GM19351 (cell line): Measurements from ENCODE around the gene SDK2.

Experiments used
- ATAC-seq: cut with Tn5 transposase; IDR thresholded peaks from one replicate; pipeline ENCODE4 v1.9.1; 2021; ENCODE audit warnings: mild to moderate bottlenecking, moderate library complexity; ENCODE audit not compliant: unreplicated experiment

SDK2 gene, protein sequence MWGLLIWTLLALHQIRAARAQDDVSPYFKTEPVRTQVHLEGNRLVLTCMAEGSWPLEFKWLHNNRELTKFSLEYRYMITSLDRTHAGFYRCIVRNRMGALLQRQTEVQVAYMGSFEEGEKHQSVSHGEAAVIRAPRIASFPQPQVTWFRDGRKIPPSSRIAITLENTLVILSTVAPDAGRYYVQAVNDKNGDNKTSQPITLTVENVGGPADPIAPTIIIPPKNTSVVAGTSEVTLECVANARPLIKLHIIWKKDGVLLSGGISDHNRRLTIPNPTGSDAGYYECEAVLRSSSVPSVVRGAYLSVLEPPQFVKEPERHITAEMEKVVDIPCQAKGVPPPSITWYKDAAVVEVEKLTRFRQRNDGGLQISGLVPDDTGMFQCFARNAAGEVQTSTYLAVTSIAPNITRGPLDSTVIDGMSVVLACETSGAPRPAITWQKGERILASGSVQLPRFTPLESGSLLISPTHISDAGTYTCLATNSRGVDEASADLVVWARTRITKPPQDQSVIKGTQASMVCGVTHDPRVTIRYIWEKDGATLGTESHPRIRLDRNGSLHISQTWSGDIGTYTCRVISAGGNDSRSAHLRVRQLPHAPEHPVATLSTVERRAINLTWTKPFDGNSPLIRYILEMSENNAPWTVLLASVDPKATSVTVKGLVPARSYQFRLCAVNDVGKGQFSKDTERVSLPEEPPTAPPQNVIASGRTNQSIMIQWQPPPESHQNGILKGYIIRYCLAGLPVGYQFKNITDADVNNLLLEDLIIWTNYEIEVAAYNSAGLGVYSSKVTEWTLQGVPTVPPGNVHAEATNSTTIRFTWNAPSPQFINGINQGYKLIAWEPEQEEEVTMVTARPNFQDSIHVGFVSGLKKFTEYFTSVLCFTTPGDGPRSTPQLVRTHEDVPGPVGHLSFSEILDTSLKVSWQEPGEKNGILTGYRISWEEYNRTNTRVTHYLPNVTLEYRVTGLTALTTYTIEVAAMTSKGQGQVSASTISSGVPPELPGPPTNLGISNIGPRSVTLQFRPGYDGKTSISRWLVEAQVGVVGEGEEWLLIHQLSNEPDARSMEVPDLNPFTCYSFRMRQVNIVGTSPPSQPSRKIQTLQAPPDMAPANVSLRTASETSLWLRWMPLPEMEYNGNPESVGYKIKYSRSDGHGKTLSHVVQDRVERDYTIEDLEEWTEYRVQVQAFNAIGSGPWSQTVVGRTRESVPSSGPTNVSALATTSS (N-terminal part only)

DNA sequence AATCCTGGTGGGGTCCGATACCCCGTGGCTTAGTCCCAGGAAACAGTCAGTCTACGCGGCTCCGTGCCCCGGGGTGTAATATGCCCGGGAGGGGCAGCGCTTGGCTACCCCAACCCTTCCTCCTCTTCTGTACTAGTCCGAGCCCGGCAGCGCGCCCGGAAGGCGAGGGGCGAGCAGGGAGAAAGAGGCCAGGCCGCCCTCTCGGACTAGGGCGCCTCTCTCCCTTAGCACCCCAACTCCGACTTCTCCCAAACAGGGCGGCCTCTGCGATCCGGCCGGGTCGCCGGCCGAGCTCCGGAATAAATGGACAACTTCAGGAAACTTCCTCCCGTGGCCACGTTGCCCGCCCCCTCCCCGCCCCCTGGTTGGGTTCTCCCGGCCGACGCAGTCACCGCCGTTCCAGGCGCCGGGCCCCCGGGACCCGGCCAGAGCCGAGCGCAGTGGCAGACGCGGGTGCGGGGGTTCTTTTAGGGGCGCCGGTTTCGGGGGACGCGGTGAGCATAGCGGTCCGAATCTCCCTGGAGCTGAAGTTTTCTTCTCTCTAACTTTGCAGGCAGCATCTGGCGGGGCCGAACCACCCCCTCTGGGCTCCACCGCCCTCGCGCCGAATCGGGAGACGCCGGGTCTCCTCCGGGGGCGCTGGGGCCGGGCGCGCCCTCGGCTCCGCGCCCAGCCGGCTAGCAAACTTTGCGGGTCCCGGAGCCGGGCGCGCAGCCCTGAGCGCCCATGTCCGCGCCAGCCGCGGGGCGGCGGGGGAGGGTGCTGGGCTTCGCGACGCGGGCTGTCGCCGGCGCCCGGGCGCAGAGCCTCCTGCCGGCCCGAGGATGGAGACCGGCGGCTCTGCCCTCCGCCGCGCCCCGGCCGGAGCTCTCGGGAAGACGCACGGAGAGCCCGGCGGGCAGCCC lies at the start of gene SDK2:
Gene SDK2 (minus strand): TSS at position 301 of the 905 bp plus-strand sequence. CDS start 357 bp downstream, outside the sequence.
- ATAC-seq: no peak

DNA sequence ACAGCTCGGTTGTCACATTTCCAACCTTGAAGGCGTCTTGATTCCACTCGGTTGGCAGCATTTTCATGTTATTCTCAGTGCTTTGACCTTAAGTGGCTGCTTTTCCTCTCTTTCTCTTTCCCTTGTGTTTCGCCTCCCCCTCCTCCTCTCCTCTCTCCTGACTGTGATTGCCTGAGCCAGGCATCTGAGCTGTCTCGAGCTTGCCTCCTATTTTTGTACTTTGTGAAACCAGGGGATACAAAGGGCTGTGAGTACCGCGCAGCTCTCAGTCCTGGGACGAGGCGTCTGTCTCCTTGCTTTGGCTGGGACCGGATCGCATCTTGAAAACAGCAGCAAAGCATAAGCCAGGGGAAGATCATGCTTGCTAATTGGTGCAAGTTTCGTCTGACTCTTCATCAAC lies 48.8 kb upstream of the SDK2 start:
- ATAC-seq: no peak

DNA sequence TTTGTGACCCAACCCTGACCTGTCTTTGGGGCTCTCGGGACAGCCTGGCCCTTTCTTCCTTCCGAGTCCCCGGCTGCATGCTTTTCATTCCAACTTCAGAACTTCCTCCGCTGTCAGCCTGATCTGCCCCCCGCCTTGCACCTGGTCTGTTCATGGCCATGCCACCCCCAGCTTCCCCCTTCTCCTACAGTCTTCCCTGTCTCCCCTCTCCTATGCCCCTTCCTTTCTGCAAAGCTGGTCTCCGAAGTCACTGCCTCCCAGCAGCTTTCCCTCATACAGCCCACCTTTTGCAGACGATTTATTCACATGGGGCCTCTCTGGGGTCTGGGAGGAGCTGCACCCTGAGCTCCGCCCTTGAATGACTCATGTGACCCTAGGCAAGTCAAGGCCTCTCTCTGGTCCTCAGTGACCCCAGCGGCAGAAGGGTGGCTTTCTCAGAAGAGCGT lies 47.1 kb upstream of the SDK2 start:
- no peak for ATAC-seq

DNA sequence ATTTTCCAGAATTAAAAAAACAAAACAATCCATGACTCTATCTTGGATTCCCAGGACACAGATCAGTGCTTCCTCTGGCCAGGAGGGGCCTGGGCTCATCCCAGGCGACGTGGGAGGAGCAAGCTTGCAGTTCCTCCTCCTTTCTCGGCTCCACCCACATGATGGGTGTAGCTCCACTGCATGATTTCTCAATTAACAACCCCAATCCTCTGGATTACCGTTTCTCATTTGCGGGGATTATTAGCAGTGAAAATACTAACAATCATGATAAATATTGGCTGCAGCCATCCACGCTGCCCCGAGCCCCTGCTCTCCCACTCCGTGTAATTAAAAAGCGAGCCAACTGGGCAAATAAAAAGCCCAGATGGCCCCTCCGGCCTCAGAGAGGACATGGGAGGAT lies 46.4 kb upstream of the SDK2 start:
- ATAC-seq: no peak

DNA sequence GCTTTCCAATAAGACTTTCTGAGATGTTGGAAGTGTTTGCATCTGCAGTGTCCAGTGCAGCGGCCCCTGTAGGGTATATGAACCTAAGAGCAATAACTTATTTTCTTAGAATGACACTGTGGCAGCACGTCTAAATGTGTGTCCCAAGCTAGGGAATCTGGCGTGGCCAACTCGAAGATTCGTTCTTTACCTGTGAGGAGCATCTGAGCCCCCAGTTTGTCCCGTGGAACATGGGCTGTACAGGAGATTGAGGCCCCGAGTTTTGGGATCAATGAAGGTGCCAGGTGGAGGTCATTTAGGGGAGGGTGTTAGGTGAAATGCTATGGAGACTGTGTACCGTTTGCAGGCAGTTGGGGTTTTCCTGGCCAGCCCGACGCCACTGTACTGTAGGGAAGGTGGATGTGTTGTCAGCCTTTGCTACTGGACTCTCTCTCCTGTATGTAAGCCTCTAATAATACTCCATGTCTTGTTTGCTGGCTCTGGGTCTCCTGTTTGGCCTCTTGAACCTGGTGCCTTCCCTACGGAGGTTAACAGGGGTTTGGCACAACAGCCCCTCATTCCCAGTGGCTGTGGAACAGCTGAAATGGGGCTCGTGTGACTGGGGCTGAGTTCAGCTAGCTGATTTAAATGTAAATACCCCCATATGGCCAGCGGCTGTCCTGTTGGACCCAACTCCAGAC lies 45.5 kb upstream of the SDK2 start:
- ATAC-seq: no peak

DNA sequence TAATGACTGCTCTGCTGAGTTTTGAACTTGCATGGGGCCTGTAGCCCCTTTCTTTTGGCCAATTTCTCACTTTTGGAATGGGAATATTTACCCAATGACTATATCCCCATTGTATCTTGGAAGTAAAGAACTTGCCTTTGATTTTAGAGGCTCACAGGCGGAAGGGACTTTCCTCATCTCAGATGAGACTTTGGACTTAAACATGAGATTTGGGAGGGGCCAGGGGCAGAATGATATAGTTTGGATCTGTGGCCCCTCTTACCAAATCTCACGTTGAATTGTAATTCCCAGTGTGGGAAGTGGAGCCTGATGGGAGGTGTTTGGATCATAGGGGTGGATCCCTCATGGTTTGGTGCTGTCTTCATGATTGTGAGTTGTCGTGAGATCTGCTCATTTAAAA lies 42.7 kb upstream of the SDK2 start:
- ATAC-seq: no peak

DNA sequence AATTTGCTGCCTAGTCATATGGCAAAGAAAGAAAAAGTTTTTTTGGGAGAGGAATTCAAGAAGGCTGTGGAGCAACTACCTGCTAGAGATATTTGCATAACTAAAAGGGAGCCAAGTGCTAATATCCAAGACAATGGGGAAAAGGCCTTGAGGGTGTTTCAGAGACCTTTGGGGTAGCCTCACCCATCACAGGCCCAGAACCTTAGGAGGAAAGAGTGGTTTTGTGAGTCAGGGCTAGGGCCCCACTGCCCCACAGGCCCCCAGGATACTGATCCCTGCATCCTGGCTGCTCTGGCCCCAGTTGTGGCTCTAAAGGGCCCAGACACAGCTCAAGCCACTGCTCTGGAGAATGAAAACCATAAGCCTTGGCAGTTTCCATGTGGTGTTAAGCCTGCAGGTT lies 41.9 kb upstream of the SDK2 start:
- ATAC-seq: no peak

DNA sequence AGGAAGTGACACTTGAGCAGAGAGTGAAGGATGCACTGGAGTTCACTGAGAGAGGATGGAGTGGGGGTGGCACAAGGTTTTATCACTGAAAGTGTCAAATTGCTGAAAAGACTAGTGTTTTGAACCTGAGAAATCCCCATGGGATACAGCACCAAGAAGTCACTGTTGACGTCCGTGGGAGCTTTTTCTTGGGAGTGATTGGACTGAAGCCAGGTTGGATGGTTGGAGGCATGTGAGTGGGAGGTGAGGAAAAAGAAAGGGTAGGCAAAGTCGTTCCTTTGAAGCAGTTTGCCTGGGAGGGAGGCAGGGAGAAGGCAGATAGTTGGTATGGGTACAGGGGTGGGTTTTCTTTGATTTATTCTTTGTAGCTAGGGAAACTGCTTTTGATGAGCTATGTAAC lies 39.9 kb upstream of the SDK2 start:
- ATAC-seq: no peak

DNA sequence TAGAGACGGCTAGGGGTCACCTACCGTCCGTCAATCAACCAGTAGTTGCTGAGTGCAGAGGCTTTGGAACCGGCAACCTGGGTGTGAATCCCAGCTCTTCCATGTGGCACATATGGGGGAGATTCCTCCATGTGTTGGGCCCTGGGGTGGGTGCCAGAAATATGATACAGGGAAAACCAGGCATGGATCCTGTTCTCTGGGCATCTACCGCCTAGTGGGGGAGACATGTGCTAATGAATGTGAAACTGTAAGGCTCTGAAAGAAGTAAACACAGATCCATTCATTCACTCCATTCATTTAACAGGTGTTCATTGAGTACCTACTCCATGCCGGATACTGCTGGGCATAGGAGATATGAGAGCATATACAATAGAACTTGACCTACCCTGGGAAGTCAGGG lies 39.5 kb upstream of the SDK2 start:
- ATAC-seq: no peak

DNA sequence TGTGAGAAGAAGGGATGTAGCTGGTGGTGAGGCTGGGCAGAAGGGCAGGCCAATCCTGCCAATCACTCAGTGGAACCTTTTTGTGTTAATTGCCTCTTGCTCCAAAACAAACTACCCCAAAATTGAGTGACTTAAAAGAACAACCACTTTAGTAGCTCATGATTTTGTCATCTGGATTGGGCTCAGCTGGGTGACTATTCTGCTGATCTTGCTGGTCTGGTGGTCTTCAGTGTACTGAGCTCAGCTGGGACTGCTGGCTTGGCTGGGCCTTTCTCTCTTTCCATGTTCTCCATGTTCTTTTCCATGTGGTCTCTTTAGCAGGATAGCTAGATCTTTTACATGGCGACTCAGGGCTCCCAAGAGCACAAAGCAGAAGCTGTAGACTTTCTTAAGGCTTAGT lies 37.7 kb upstream of the SDK2 start:
- no peak for ATAC-seq

DNA sequence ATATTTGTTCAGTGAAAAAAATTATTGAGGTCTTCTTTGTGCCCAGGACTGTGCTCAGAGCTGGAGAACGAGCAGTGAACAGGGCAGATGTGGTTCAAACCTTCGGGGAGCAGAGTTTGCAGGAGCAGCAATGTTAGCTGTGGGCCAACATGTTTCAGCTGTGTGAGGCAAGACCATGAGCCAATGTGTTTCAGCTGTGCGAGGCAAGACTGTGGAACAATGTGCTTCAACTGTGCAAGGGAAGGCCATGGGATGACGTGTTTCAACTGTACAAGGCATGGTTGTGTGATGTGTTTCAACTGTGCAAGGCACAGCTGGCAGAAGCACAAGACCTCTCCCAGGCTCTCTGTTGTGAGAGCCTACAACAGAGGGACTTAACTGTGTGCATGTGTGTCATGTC lies 35.2 kb upstream of the SDK2 start:
- no peak for ATAC-seq

DNA sequence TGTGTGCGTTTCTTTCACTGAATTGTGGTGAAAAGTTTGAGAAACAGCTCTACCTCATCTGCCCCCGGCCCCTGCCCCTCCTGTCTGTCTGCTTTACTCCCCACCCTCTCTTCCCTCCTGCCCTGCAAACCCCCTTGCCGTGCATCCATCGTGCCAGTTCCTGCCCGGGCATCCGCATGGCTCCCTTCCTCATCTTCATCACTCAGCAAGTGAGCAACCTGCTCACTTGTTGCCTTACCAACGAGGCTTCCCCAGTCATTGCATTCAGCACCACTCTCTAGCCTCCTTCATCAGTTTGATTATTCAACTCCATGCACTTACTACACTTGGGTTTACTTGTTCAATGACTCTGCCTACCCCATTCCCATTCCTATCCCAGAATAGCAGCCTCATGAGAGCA lies 34.8 kb upstream of the SDK2 start:
- ATAC-seq: no peak

DNA sequence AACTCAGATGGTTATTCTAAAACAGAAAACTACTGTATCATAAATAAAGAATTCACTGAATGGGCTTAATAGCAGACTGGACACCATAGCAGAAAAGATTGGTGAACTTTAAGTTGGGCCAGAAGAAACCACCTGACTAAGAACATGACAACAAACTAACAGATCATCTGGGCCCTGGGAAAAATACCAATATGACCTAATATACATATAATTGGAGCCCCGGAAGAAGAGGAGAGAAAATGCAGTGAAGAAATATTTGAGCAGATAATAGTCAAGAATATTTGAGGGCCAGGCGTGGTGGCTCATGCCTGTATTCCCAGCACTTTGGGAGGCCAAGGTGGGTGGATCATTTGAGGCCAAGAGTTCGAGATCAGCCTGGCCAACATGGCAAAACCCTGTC lies 25.5 kb upstream of the SDK2 start:
- ATAC-seq: no peak

DNA sequence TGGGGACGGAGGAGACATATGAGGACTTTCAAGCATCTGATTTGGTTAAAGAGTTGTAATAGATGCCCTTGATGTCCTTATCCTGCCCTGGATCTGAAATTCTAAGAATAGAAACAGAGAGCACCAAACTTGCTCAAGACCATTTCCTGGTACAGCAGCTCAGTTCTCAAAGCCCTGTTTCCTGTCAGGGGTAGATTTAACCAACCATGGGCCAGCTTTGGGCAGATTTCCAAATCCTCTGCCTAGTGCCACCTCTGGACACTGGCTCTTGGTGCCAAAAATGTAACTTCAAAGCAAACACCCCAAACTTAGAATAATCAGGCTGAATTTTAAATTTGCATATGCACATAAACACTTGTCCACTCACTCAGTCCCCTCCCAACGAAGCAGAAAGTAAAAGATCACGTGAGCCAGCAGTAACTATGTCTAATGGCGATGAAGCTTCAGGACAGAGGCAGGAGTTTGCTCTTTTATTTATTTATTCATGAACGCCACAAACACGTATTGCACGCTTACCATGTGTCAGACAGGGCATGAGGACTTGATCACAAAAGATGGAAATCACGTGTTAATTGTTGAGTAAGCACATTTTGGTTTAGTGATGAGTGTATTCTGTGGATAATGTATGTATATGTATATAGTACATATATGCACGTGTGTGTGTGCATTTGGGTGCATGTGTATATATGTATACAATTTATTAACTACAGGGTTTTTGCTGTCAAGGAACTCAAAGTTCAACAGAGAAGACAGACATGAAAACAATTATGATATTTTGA lies 23.1 kb upstream of the SDK2 start:
- ATAC-seq: no peak

DNA sequence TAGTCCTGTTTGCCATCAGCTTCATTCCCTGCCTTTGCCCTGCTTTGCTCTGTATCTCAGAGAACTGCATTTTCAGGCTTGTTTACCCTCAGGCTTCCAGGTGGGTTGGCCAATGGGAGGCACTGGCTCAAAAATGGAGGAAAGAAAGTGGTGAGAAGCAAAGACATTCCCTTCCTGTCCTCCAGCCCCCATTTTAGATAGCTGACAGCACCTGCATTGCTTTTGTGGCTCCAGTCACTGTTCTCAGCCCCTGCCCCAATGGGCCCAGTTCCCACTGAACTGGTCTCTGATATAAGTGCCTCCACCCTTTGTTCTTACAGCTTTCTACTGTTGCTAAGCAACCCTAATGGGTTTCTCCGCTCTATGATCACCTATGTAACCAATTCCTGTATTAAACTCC lies 19.4 kb upstream of the SDK2 start:
- ATAC-seq: no peak

DNA sequence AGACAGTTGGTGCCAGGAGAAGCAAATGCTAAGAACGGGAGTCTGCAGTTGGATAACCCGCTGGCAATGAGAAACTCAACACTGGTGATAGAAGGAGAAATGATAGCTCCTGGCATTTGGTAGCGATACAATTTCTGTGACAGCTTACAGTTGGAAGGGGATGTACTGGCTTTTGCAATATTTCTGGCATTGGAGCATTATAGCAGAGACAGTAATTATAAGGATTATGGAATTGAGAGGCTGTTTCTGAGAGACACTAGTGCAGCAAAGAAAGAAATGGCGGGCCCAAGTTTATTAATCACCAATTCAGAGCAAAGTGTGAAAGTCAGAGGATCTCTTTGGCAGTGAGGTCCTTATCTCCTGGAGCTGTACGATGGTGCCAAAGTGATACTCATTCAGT lies 16.1 kb upstream of the SDK2 start:
- ATAC-seq: no peak

DNA sequence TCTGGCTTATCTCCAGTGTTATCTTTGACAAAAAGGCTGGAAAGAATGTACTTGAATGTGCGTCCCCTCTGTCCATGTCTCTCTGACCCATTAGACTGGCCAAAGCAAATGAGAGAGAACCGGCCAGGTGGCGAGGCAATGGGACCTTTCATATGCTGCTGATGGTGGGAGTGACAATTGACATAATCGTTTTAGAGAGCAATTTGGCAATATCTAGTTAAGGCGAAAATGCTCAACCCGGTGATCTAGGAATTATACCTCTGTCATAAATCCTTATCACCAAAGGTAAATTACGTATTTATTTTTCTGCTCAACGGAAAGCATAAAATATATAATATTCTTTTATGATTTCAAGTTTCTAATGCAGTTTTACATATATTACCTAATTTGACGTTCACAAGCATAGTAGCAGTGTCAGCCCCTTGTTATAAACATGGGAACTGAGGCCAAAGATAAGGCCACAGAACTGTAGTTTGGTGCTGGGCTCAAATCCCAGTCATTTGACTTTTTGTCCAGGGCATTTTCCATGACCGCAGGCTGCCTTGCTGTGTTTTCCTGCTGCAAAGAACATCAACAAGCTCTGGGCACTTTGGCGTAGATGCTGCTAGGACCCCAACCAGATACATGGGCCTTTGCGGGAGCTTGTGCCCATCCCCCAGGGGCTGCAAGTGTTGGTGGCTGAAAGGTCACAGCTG lies 14.7 kb upstream of the SDK2 start:
- ATAC-seq: no peak

DNA sequence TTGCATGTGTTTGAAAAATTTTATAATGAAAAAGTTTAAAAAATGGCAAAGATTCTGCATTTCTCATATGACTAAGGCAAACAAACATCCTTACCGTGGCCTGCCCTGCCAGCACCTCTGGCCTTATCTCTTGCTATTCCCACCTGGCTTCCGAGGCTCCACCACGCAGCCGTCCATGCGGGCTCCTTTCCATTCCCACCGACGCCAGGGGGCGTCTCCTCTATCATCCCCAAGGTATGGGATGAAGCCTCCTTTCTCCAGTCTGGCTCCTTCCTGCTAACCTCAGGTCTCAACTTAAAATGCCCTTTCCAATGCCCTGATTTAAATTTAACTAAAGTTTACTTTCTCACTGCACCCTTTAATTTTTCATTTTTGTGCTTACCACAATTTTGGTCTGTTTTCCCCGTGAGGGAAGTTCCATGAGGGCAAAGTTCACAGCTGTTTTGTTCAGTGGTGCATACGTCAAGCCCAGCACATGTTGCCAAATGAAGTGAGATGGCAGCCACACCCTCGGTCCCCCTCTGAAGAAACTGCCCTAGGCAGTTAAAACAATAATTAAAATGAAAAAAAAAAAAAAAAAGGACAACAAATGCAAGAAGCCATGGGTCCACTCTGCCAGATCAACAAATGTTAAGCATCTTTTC lies 13.3 kb upstream of the SDK2 start:
- ATAC-seq: no peak
